ENCODE data around the gene MAFG. TPM values are rescaled to one million over a fixed set of nuclear protein-coding genes. Genes with fewer than 3 reads are reported as not detected.
A peak's percentile ranks its signal among the peaks of the same experiment; 100 is the strongest.

The MAFG gene
- total and polyA plus RNA-seq, 2 of the 13 experiments (the other 11 are each of a cell fraction or from before 2014, with no cell fraction given): 14.5 to 20.0 TPM

GRCh38 chr17:81869221-81870130 is 58.1 kb downstream of the MAFG start (continued):
- no peak for TF ChIP-seq ZNF513 (CRISPR knock-in tag; conservative IDR thresholded peaks at IDR 0.05)
- no peak for TF ChIP-seq ZNF773 (CRISPR knock-in tag; IDR thresholded peaks at IDR 0.05; ENCODE audit: borderline replicate concordance)
- TF ChIP-seq REPIN1 (CRISPR knock-in tag; IDR thresholded peaks at IDR 0.05; ENCODE audit: borderline replicate concordance, low read depth): peak; percentile 73
- peak; percentile 67; the same call in 1 of the 2 replicates for TF ChIP-seq PRMT3 (CRISPR knock-in tag; IDR thresholded peaks at IDR 0.05; ENCODE audit: borderline replicate concordance, low read depth)
- TF ChIP-seq REL (CRISPR knock-in tag; conservative IDR thresholded peaks at IDR 0.05): peak; percentile 81; the same call in 1 of the 2 replicates
- TF ChIP-seq REXO4 (CRISPR knock-in tag; IDR thresholded peaks at IDR 0.05; ENCODE audit: borderline replicate concordance): no peak
- TF ChIP-seq TIGD3 (CRISPR knock-in tag; IDR thresholded peaks at IDR 0.05; ENCODE audit: borderline replicate concordance): no peak
- no peak for TF ChIP-seq CBFB (CRISPR knock-in tag; IDR thresholded peaks at IDR 0.05)
- no peak for TF ChIP-seq ZSCAN20 (CRISPR knock-in tag; IDR thresholded peaks at IDR 0.05; ENCODE audit: borderline replicate concordance)
- no peak for TF ChIP-seq PAX8 (CRISPR knock-in tag; IDR thresholded peaks at IDR 0.05; ENCODE audit: borderline replicate concordance)
- no peak for TF ChIP-seq ZFYVE20 (CRISPR knock-in tag; IDR thresholded peaks at IDR 0.05; ENCODE audit: borderline replicate concordance, low read depth)
- TF ChIP-seq RFXAP (CRISPR knock-in tag; IDR thresholded peaks at IDR 0.05; ENCODE audit: borderline replicate concordance): peak; percentile 59; the same call in 1 of the 2 replicates
- TF ChIP-seq ZNF776 (CRISPR knock-in tag; IDR thresholded peaks at IDR 0.05): no peak; the same call in 1 of the 2 replicates
- no peak for TF ChIP-seq GTF2F1 (IDR thresholded peaks at IDR 0.05; ENCODE audit: low read length)
- no peak; the same call in 1 of the 2 replicates for TF ChIP-seq ZNF446 (CRISPR knock-in tag; IDR thresholded peaks at IDR 0.05)
- TF ChIP-seq ZFAT (CRISPR knock-in tag; conservative IDR thresholded peaks at IDR 0.05): no peak
- TF ChIP-seq ZNF839 (CRISPR knock-in tag; IDR thresholded peaks at IDR 0.05; ENCODE audit: borderline replicate concordance): no peak
- TF ChIP-seq ZNF558 (CRISPR knock-in tag; IDR thresholded peaks at IDR 0.05; ENCODE audit: borderline replicate concordance): no peak
- TF ChIP-seq ZNF687 (CRISPR knock-in tag; IDR thresholded peaks at IDR 0.05): peak; percentile 78
- no peak for TF ChIP-seq ZNF75D (CRISPR knock-in tag; IDR thresholded peaks at IDR 0.05; ENCODE audit: borderline replicate concordance)

Measured in HepG2 (cell line).